HG03439 (cell line): ENCODE results near the gene CSTB.

ENCODE experiments used
- ATAC-seq: cut with Tn5 transposase; IDR thresholded peaks from one replicate; pipeline ENCODE4 v1.9.1; 2021; ENCODE audit warnings: mild to moderate bottlenecking, moderate library complexity; ENCODE audit not compliant: unreplicated experiment

The CSTB gene

DNA sequence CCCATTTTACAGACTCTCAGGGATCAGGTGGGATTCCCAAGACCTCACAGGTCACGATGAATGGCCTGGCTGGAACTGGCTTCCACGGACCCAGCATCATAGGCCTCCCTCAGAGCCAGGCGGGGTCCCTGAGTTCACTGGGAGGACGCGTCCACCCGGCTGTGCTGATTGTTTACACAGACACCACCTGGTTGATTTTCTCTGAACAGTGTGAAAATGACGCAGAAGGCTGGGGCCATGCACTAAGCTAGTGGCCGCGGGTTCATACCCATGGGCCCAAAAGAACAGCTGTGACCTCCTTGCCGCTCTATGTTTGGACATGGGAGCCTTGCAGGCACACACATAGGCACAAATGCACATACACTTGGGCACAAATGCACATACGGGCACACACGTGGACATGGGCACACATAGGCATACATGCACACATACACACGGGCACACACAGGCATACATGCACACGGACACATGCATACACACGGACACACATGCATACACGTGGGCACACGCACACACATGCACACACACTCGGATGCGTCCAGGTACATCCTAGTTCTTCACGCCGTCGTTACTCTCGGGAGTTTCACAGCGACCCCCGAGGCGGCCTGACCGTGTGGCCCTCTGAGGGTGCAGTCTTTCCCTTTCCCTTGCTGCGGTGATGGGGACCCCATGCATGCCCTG, 23.2 kb downstream of the CSTB start:
- ATAC-seq: no peak

DNA sequence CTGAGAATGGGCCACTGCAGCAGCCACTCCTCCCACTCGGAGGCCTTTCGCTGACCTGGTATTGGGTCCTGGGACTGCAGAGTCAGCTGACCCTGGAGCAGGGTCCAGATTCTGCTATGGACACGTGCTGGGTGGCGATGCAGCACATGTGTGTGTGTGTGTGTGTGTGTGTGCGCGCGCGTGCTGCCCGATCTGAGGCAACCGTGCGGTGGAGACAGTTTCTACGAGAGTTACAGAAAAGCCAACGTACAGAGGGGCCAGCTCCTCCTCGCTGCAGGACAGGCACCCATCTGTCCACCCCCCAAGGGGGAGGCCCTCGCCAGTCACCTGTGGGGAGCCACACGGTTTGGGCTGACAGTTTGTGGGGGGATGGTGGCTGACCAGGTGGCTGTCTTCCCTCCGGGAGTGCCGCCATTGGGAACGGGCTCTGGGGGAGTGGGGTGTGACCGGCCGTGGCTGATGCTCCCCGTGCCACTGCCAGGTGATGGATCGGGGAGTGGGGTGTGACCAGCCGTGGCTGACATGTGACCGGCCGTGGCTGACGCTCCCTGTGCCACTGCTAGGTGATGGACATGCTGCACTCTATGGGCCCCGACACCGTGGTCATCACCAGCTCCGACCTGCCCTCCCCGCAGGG, 24.0 kb downstream of the CSTB start:
- no peak for ATAC-seq

DNA sequence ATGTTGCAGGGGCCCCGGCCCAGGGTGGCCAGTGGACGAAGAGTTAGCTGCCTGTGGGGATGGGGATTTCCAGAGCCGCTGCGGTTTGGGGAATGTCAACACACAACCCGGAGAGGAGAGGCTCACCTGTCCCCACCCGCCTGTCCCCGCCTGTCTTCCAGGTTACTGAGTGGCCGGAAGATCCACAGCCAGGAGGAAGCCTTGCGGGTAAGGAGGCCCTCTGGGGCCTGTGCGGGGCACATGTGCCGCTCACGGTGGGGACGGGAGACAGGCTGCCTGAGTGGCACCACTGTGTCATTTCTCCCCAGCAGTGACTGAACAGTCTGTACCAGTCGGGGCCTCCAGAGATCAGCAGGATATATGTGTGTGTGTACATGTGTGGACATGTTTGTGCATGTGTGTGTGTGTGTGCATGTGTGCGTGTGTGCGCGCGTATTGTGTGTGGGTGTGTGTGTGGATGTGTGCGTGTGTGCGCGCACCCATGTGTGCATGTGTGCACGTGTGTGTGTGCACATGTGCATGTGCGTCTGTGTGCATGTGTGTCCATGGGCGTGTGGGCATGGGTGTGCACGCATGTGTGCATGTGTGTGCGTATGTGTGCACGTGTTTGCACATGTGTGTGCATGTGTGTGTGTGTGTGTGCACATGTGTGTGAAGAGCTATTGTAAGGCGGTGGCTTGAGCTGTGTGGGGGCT, 25.6 kb downstream of the CSTB start:
- no peak for ATAC-seq

DNA sequence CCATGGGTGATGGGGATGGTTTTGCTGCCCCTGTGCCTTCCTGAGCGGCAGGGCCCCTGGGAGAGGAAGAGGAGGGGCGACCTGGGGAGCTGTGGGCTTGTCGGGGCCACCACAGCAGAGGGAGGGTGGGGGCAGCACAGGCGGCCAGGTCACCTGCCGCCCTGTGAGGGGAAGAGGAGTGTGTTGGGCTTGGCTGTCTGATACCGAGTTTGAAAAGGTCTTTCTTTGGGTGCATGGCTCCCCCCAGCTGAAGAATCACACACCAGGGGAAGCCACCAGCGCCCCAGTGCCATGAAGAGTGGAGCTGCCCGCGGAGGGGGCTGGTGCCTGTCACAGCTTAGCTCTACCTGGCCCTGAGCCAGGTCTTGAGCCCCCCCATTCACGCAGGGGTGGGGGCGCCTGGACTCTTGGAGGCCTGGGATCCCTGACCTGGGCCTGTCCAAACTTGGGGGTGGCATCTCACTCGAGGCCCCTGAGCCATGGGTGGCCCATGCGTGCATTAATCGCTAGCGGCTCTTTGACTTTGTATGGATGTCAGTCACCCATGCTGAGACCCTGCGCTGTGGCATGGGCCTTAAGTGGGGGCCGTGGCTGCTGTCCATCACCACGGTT, 26.4 kb downstream of the CSTB start:
- ATAC-seq: no peak

DNA sequence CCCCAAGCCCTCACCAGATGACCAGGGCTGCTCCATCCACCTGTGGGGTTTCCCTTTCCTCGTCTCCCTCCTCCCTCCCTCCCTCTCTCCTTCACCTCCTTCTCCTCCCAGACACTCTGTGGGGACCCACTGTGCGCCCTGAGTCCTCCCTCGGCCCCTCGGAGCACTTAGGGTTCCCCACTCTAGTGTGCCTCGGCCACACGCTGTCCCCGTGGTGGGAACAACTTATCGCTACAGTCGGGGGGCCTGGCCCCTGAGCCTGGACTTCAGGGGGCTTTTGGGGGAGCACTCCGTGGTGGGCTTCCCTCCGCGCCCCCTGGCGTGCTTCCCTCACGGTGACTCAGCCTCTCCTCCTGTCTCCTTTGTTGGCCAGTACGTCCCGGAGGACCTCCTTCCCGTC, 27.5 kb downstream of the CSTB start:
- ATAC-seq: no peak

DNA sequence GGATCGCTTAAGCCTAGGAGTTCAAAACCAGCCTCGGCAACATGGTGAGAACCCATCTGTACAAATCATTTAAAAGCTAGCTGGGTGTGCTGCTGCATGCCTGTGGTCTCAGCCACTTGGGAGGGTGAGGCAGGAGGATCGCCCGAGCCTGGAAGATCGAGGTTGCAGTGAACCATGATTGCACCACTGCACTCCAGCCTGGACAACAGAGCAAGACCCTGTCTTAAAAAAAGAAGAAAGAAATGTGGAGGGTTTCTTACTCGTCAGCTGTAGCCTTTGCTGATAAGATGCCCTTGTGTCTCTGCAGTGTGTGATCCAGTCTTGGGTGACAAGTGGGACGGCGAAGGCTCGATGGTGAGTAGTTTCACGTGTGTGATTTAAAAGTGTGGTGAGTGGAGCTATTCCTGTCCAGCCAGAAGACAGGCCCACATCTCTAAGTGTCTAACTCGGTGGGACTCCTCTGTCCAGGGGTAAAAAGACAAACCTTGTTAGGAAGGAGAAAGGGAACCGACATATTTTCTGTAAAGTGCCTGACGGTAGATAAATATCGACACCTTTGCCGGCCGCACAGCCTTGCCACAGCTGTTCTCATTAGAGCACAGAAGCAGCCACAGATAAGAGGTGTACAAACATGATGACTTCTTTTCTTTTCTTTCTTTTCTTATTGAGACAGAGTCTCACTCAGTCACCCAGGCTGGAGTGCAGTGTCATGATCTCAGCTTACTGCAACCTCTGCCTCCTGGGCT, 30.2 kb downstream of the CSTB start:
- ATAC-seq: no peak

DNA sequence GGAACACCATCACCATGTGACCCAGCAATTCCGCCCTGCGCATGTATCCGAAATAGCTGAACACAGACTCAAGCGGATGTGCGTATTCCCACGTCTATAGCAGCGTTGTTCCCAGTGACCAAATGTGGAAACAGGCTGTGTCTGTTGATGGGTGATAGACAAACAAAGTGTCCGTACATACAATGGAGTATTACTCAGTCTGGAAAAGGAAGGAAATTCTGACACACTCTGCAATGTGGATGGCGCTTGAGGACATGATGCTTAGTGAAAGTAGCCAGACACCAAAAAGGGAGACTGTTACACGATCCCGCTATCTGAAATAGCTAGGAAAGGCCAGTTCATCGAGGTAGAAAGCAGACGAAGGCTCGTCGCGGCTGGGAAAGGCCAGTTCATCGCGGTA, 31.4 kb downstream of the CSTB start:
- ATAC-seq: no peak

DNA sequence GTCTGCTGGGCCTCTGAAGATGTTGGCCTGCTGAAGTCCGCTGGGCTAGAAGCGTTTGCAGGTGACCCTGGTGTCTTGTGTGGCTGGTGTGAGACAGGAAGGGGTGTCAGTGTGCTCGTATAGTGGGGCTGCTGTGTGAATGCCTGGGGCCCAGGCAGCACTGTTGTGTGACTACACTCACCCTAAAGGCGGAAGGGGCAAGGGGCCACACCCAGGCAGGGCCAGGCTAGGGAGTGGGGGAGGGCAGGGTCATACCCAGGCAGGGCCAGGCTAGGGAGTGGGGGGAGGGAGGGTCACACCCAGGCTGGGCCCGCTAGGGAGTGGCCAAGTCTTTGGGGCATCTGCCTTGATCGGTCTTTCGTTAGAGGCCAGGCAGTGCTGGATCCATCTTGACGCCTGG, 32.2 kb downstream of the CSTB start:
- ATAC-seq: no peak

DNA sequence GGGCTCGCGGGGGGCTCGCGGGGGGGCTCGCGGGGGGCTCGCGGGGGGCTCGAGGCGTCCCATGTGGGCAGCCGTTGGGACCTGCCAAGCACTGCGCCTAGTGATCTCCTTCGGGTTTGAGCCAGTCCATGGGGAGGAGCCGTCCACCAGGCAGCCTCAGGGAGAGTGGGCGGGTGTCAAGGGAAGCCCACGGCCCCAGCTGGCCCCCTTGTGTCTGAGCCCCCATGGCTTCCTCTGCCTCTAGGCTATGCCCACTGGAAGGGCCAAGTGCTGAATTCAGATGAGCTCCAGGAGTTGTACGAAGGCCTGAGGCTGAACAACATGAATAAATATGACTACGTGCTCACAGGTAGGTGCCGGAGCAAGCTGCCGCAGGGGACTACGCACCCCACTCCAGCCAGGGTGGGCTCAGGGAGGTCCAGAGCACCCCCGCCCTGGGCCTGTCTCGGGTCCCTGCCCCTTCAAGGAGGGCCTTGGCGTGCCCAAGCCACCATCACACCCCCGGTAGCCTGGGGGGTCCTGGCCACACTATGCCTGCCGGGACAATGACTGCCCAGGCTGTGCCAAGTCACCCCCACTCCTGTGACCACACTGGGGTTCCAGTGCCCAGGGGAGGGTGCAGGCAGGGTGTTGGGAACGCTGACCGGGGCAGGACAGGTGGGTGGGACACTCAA, 34.5 kb downstream of the CSTB start:
- no peak for ATAC-seq

DNA sequence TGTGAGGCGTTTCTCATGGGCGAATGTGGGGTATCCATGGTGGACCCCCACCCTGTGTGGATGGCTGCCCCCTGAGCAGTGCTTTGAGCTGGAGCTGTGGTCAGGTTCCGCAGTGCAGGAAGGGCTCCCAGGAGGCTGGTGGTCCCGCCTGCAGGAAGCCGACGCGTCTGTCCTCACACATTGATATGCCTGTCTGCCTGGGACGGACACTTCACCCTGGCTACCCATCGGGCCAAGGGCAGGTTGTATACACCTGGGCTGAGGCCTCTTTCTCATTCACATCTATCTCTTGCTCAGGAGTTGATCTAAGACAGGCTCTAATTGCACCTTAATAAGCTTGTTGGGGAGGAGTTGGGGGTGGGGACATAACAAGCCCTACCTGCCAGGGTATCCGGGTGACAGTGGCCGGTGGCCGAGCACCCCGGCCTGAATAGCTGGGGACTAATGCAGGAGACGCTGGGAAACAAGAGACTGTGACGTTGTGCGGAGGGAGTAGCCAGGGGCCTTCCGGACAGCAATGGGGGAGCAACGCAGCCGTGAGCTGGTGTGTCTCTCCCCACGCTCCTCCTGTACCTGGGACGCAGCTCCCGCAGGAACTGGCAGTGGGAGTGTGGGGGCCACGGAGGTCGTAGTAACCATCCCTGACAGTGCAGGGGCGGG, 35.5 kb downstream of the CSTB start:
- ATAC-seq: no peak

DNA sequence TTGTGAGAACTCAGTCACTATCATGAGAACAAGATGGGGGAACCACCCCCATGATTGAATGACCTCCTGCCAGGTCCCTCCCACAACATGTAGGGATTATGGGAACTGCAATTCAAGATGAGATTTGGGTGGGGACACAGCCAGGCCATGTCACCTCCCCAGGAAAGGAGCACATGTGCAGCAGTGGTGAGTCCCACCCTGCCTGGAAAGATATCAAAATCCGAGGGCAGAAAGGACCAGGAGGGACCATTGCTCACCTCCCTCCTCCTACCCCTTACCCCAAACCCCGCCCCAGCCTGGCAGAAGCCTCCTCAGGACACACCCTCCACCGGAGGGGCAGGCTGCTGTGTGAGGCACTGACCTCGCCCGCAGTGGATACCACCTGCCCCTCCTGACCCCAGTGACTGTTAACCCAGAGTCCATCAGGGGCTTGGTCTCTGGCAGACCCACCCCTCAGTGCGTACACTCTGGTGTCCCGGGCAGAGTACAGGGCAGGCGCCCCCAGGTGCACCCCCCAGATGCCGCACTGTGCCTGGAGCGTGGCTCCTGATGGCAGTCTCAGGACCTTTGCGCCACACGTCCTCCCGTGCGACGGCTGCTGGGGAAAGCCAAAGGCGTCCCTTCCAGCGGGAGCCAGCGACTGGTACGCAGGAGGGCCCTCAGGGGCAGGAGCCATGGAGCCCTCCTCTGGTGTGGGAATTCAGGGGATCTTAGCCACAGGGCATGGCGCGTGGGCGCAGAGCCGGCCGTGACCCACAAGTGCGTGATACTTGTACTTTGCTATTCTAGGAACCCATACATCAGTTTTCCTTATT, 36.3 kb downstream of the CSTB start:
- no peak for ATAC-seq

DNA sequence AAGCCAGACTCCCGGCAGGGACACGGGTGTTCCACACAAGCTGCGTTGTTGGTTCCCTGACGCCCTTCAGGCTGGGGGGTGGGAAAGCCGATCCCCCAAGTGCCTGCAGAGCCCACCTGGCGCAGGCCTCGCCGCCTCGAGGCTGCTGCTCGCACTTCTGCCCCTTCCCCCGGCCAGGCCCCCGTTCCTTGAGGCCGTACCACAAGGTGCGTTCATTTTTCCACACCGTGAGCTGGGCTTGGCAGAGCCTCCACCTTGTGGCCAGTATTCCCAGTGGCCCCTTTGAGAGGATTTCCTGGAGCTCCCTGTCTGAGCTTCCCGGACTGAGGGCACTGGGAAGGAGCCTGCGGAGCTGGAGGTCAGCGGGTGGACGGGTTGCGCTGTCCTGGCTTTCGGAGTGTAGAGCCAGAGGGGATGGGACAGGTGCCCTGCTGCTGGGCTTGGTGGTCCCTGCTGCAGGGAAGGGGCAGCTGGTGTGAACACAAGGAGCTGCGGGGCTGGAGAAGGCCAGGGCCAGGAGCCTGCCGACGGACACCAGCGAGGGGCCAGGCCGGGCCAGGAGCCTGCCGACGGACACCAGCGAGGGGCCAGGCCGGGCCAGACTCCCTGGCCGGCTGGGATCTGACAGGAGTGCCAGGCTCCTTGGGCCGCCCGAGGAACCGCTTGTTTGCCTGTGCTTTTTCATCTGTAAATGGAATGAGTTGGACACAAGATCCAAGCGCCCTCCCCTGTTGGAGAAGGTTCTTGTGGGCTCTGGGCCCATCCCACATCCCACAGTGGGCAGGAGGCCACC, 38.8 kb downstream of the CSTB start:
- ATAC-seq: no peak

DNA sequence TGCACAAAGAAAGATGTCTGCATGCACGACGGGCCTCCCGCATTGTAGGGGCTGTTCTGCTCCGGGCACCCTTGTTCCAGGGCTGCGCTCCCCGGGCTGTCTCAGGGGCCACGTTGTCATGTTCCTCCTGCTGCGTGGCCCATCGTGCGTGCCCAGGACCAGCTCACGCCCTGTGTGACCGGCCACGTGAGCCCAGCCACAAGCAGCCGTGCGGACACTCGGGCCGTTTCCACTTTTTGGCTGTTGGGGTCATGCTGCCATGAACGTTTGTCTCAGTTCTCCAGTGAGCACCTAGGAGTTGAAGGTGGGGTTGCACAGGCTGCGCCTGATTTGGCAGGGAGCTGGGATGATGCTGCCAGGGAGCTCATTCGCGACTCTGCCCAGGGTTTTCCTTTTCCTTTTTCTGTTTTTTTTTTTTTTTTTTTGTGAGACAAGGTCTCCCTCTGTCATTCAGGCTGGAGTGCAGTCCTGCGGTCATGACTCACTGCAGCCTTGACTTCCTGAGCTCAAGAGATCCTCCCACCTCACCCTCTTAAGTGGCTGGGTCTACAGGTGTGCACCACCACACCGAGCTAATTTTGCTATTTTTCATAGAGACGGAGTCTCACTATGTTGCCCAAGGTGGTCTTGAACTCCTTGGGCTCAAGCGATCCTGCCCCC, 39.8 kb downstream of the CSTB start:
- ATAC-seq: no peak

DNA sequence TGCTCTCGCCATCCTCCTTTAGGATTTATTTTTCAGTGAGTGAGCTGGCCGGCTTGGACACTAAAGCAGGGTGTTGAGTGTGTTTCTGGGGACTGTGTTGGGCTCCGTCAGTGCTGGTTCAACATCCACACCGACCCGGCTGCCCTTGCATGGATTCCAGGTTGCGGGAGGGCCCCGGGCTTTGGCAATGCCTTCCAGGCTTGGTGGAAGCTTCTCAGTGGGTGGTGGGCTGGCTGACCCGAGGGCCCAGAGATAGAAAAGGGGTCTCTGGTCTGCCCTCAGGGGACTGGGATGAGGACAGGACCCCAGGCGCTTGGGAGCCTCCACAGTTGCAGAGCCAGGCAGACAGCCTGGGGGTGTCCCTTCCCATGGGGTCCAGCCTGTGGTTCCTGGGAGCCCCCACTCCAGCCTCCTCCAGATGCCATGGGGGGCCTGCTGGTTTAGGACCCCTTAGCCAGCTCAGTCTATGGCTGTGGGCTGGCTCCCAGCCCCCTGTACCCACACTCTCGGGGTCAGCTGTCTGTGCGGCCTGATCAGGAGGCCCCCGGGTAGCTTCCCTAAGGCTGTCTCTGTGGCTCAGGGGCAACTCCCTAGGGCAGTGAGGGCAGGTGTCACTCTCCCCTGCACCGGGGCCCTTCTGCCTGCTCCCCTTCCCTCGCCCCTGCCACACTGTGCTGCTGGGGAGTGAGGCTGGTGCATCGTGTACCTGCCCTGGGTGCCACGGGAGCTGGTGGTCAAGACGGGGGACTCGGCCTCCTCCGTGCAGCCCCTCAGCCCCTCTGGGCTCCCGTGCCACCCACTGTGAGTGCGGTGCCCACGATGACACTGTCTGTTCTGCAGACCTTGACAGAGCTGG, 40.6 kb downstream of the CSTB start:
- ATAC-seq: no peak

DNA sequence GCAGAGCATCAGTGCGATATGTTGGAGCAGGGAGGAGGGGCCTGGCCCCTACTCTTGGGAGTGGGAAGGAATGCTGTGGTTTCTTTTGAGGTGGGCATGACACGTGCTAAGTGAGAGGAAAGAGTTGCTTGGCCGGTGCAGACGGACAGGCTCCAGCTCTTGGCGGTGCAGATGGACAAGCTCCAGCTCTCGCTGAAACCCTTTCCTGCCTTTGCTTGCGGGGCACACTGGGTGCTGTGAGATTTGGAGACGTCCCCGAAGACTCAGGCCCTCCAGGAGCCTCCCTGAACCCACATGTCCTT, 41.2 kb downstream of the CSTB start:
- no peak for ATAC-seq

DNA sequence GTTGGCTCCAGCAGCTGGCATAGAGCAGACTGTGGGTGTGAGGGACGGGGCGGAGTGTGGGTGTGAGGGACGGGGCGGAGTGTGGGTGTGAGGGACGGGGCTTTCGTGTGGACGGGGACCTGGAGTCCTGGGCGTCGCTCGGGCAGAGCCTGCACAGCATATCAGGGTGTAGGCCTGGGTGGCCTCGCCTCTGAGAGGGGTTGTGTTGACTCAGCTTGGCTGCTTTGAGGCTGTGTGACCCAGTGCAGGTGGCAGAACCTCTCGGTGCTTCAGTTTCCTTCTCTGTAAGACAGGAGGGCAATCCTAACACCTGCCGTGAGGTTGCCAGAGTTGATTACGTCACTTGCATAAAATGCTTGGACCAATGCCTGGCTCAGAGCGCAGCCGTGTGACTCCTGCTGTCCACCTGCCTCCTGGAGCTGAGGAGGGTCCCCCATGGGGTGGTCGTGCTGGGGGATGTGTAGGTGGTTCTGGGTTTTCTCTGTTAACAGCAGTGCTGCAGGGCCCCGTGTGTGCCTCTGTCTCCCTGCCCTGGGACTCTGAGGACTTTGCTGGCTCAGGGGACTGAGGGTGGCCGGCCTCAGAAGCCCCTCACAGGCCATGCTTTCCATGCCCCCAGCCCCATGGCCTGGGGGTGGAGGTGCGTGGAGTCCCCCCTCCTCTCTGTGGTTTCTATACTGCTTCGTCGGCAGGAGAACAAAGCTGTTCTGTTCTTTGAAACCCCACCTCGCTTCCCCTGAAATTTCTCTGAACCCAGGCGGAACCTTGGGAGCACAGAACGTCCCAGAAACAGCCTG, 41.8 kb downstream of the CSTB start:
- ATAC-seq: no peak
